Right renal cortex interstitium (tissue), 3 donors: ENCODE data around the gene DGKB. TPM values are rescaled to one million over a fixed set of nuclear protein-coding genes. Genes with fewer than 3 reads are reported as not detected.
A peak's percentile ranks its signal among the peaks of the same experiment; 100 is the strongest.

ENCODE experiments used
- DNase-seq, 3 donors: peaks; one replicate each; pipeline ENCODE4 v3.0.0-alpha.2; 2013; ENCODE audit warnings: low read depth in 3 of 3, low spot score in 2 of 3
- polyA plus RNA-seq, 3 donors: library from polyadenylated mRNA; unstranded; fragments of 120-200 nt; gene quantifications; one replicate each; pipeline ENCODE4 v1.2.1, GENCODE V29; 2013; ENCODE audit not compliant: insufficient read length in 3 of 3

Gene DGKB
- polyA plus RNA-seq, 3 donors, result 2.5 to 3.9 (median 2.7) TPM

GRCh38 chr7:14697684-14698083 is 204.9 kb downstream of the DGKB start:
- DNase-seq, result no peak

- peak in 1 of 3 donors; percentile 23 for DNase-seq
Observed at GRCh38 chr7:14691597-14692203, 210.9 kb downstream of the DGKB start.

- DNase-seq, result no peak
Observed at GRCh38 chr7:14691034-14691433, 211.5 kb downstream of the DGKB start.

DNA sequence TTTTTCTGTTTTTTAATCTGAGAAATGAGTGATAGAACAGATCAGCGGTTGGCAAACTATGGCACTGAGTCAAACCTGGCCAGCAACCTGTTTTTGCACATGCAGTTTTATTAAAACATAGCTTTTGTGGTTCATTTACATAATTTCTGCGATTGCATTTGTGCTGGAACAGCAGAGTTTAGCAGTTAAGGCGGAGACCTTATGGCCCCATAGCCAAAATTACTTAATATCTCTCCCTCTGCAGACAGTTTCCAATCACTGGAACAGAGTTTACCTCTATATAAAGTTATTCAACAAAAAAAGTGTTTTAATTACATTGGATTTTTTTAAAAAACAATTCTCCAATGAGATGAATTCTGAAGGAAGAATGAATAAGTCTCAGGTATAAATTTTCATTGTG is 212.1 kb downstream of the DGKB start:
- DNase-seq, result no peak

DNA sequence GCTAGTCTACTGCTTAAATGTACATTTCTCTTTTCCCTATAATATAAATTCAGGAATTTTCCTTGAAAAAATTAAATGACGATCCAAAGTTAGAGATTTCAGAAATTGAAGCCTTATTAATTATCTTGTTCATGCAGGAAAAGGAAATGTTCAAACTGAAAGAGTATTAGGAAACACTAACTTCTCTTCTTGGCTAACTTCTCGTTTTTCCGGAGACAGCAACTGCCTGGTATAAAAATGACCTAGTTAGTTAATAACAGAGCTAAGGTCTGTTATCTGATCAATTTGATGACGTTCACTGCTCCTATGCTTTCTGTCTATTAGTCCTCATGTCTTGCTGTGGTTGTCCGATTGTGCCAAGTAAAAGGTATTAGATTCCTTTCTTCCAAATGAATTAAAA is 212.5 kb downstream of the DGKB start:
- no peak for DNase-seq

DNA sequence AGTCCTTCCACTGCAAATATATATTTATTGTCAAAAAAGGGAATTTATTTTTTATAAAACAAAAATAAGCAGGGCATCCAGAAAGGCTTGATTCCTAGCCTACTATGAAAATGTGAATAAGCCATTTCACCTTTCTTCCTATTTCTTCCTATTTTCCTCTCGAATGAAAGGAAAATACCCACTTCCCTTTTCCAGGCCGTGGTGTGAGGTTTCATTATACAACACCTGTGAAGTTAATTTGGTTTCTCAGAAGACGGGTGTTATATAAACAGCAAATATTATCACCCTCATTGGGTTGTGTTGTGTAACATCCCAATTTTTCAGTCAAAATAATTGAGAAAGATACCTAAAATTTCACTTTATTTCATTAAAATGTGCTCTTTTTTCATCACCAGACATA is 214.3 kb downstream of the DGKB start:
- no peak for DNase-seq

DNA sequence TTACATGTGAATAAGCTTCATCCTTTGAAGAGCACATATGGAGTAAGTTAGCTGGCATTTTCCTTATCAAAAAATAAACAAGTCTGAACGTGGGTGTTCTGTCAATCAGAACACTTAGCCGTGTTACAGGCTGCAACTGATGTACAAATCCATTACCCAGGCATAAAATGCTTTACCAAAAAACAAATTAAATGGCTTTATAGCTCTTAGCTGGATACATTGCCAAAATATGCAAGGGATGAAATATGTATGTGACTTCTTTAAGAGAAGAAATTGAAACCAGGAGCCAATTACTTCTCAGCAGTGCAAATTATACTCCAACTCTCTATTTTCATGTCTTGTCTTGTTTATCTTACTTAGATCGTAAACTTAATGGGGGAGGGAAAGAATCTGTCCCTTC is 214.8 kb downstream of the DGKB start:
- no peak for DNase-seq

DNA sequence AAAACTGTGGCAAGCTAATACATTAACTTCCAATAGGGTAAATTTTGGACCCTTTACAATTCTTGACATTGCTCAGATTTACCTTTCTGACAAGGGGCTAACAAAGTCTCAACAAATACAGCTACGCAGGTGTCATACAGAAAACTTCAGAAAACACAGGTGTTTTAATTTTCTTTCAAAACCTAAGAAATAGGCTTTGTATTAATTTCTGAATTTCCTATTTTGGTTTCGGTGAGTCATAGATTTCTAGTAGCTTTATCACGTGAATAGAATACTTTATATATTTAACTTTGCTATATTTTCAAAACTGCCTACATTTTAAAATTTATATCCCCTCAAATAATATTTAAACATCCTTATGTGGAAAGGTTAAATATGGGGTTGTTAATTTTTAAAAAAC is 215.3 kb downstream of the DGKB start:
- DNase-seq, result no peak

DNA sequence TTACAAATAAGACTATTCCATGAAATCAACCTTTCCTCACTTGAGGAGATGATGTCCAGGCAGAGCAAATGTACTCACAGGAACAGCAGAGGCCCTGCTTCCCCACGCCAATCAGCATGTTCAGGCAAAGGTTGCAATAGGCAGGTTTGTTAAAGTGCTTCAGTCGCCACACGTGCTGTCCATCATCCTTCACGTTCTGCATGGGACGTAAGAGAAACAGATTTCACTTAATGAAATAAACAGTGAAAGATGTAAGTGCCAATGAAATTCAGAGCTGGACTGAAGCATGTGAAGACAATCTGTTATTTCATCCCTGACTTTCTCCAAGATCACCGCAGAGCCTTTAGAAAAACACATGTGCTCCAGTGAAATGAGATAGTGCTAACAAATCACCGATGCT is 217.4 kb downstream of the DGKB start:
- DNase-seq, result no peak

GRCh38 chr7:14682910-14683465 is 219.6 kb downstream of the DGKB start:
- no peak for DNase-seq

DNA sequence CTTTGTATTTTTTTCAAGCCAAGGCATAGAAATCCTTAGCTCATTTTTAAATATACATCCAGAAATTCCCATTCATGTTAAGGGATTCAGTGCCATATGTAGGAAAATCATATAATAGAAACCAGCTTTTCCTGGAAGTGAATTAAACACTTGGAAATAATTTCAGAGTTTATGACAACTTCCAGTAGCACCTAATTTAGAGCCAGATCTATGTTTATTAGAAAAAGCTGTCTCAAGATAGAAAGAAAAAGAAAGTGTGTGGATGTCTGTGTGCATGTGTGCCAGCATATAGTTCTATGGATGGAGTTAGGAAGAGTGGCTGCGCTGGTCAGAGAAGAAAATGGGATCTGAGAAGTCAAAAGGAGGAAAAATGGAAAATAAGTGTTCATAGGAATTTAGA is 225.7 kb downstream of the DGKB start:
- no peak for DNase-seq

DNA sequence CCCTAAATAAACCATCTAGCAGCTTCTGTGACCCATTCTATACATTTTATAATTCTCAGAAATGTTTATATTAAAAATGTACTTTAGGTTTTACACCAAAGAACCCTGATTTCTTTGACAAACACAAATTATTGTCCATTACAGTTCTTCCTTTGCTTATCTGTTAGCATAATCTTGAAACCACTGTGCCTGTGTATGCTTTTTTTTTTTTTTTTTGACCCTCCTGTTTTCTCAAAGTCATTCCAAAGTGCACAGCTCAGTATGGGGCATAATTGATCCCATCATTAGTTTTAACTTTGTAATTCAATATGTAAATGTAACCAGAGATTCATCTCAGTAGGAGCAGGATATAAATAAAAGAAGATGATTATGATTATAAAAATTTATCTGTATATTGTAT is 229.3 kb downstream of the DGKB start:
- DNase-seq, result no peak

DNA sequence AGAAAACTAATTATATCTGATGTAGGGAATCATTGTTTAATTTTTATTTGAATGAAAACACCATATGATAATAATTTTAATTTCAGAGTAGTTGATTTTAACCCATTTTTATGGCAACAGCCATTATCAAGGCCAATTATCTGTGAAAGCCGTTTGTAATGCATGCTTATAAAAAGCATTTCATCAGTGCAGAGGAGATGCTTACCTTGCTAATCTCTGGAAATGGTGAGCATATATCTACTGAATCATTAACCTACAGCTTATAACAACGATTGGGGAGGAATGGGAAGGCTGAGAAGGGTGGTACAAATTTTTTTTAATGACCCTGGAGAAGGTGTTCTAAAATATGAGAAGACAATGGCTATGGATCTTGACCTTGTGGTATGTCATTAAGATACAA is 235.6 kb downstream of the DGKB start:
- no peak for DNase-seq

- DNase-seq, result no peak
Observed at GRCh38 chr7:14666304-14666703, 236.2 kb downstream of the DGKB start.

DNA sequence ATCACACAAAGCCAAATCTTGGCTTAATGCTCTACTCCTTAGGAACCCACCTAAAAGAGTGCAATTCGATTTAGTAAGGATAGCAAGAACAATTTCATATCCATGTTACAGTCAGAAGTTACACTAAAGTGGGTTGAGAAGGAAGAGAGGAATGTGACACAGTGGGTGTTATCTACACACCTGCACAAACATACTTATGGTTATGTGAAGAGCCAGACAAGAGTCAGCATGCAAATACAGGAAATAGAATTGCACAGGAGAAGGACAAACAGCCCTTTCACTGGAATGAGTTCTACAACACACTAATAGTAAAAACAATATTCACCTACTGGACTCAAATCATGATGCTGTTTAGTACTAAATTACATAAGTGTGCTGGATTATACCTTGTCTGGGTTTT is 262.8 kb downstream of the DGKB start:
- no peak for DNase-seq

GRCh38 chr7:14639329-14639728 is 263.2 kb downstream of the DGKB start:
- no peak for DNase-seq

DNA sequence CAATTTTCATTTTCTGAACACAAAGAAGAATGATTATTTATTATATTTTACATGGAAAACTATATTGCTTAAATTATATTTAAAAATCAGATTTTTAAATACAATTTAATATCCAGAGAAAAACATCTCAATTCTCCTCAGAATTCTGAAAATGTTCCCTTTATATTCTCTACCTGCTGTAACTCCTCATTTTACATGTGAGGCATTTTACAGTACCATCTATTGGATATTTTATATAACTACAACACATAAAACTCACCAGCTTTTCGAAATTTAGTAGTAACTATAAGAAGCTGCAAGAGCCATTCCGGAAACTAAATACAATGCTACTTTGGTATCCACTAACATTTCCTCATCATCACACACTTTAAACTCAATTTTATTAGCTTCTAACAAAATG is 264.6 kb downstream of the DGKB start:
- no peak for DNase-seq

DNA sequence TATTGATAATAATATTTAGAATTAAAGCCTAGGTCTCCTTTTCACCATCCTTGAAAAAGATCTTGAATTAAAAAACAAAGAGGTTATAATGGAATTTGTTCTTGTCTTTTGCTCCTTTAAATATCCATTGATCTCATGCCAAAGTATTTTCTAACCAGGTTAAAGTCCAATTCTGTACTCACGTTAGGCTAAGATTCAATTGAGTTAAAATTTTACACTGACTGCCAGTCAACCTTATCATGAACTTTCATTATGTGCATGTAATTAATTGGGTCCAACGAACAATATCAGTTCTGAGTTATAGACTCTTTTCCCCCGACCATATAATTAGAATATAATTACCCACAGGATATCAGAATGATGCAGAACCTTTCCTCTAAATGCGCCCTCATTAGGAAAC is 266.6 kb downstream of the DGKB start:
- DNase-seq, result no peak

DNA sequence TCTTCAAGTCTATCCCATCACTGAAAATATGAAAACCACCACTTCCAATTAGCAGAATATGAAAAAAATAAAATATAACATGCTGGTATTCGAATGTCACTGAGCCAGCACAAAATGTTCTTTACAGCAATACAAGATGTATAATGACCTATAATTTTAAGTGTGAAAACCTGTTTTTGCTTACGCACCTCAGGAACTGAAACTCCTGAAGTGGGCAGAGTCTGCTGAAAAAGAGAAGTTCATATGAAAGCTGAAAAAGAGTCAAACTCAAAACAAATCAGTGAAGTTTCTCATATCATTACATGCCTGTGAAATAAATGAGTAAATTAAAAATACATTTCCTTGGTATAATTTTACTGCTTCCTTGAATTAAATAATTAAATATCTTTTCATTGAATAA is 272.5 kb downstream of the DGKB start:
- DNase-seq, result no peak

DNA sequence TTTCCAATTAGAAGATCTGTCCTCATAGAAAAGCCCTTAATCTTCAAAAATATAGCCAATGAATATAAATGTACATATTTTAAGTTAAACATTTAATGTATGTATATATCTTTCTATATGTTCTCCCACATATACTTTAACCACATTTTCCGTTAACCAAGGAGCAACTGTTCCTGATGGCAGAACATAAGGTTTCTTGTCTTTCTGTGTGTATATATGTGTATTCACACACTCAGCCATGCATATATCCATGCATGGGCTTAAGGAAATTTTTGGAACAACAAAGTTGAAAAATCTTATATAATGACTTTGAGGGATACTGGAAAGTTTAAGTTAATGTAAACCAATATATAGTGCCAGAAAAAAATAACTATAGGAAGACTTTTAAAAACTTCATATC is 274.0 kb downstream of the DGKB start:
- no peak for DNase-seq

GRCh38 chr7:14626076-14626475 is 276.5 kb downstream of the DGKB start:
- no peak for DNase-seq

GRCh38 chr7:14622559-14622958 is 280.0 kb downstream of the DGKB start:
- no peak for DNase-seq

- DNase-seq, result no peak
Observed at GRCh38 chr7:14606101-14606500, 296.4 kb downstream of the DGKB start.
